ENCODE measurements around the gene EXOC4.

Gene EXOC4

GRCh38 chr7:134031835-134032617, 779.1 kb downstream of the EXOC4 start:
- Histone ChIP-seq H3K36me3 (ENCODE audit: control insufficient read depth in 4 of 4, insufficient read depth in 4 of 4, low read length in 3 of 4) (peaks cover 0 to 7% (median 2%) of the 10 kb centered on the region in 4 experiments), H3K4me1 (ENCODE audit: control extremely low read depth in 1 of 4, control insufficient read depth in 4 of 4, insufficient read depth in 4 of 4, low read length in 3 of 4) (peaks cover 0 to 7% (median 0%) of the 10 kb centered on the region in 4 experiments), H3K9me3 (ENCODE audit: control extremely low read depth in 1 of 5, control insufficient read depth in 4 of 5, insufficient read depth in 2 of 5, low read depth in 1 of 5, low read length in 4 of 5) (no peaks in the 10 kb centered on the region), H3K27me3 (replicated peaks in 2 of 5; ENCODE audit: control insufficient read depth in 4 of 5, insufficient read depth in 5 of 5, low read length in 4 of 5) (no peaks in the 10 kb centered on the region), H3K4me3 (ENCODE audit: control insufficient read depth in 1 of 7, extremely low read depth in 1 of 7, insufficient read depth in 4 of 7, low read depth in 2 of 7, low read length in 6 of 7) (no peak overlapping the region), H3K27ac (ENCODE audit: insufficient read depth in 1 of 2, low read depth in 1 of 2, low read length in 2 of 2, poor library complexity in 1 of 2, severe bottlenecking in 2 of 2) (no peak overlapping the region)
- DNase-seq: peak; percentile 7 to 76 (median 53)
- 74% methylated on average over 2 of the region's 3 CpGs for WGBS (ENCODE audit: insufficient coverage)
- ChIA-PET CTCF (interaction anchor here (1.8 to 2.3 kb wide), 2 partner anchors 11 to 15 kb away, joined by 4 to 6 read pairs; no protein-coding TSS in a partner anchor), POLR2A (no interaction called here)

- Histone ChIP-seq H3K27ac (ENCODE audit: insufficient read depth in 1 of 2, low read depth in 1 of 2, low read length in 2 of 2, poor library complexity in 1 of 2, severe bottlenecking in 2 of 2) (no peak overlapping the region), H3K9me3 (ENCODE audit: control extremely low read depth in 1 of 5, control insufficient read depth in 4 of 5, insufficient read depth in 2 of 5, low read depth in 1 of 5, low read length in 4 of 5) (no peaks in the 10 kb centered on the region), H3K4me3 (ENCODE audit: control insufficient read depth in 1 of 7, extremely low read depth in 1 of 7, insufficient read depth in 4 of 7, low read depth in 2 of 7, low read length in 6 of 7) (no peak overlapping the region), H3K36me3 (ENCODE audit: control insufficient read depth in 4 of 4, insufficient read depth in 4 of 4, low read length in 3 of 4) (peaks cover 0 to 2% (median under 1%) of the 10 kb centered on the region in 4 experiments), H3K27me3 (replicated peaks in 2 of 5; ENCODE audit: control insufficient read depth in 4 of 5, insufficient read depth in 5 of 5, low read length in 4 of 5) (no peaks in the 10 kb centered on the region), H3K4me1 (ENCODE audit: control extremely low read depth in 1 of 4, control insufficient read depth in 4 of 4, insufficient read depth in 4 of 4, low read length in 3 of 4) (peaks cover 0 to 7% (median 0%) of the 10 kb centered on the region in 4 experiments)
- 100% methylated on average over 2 of the region's 3 CpGs for WGBS (ENCODE audit: insufficient coverage)
- no peak for DNase-seq
- POLR2A ChIA-PET: no interaction called here
- CTCF ChIA-PET: no interaction called here
Observed at GRCh38 chr7:134034652-134035051, 781.8 kb downstream of the EXOC4 start.

GRCh38 chr7:134037991-134038390, 785.1 kb downstream of the EXOC4 start:
- peaks cover 0 to 2% (median under 1%) of the 10 kb centered on the region in 4 experiments for H3K36me3 ChIP-seq (ENCODE audit: control insufficient read depth in 4 of 4, insufficient read depth in 4 of 4, low read length in 3 of 4)
- ChIA-PET CTCF (no interaction called here), POLR2A (no interaction called here)
- no peaks in the 10 kb centered on the region for H3K4me1 ChIP-seq (ENCODE audit: control extremely low read depth in 1 of 4, control insufficient read depth in 4 of 4, insufficient read depth in 4 of 4, low read length in 3 of 4)
- no peaks in the 10 kb centered on the region for H3K27me3 ChIP-seq (replicated peaks in 2 of 5; ENCODE audit: control insufficient read depth in 4 of 5, insufficient read depth in 5 of 5, low read length in 4 of 5)
- H3K27ac ChIP-seq (ENCODE audit: insufficient read depth in 1 of 2, low read depth in 1 of 2, low read length in 2 of 2, poor library complexity in 1 of 2, severe bottlenecking in 2 of 2): no peak overlapping the region
- H3K9me3 ChIP-seq (ENCODE audit: control extremely low read depth in 1 of 5, control insufficient read depth in 4 of 5, insufficient read depth in 2 of 5, low read depth in 1 of 5, low read length in 4 of 5): no peaks in the 10 kb centered on the region
- H3K4me3 ChIP-seq (ENCODE audit: control insufficient read depth in 1 of 7, extremely low read depth in 1 of 7, insufficient read depth in 4 of 7, low read depth in 2 of 7, low read length in 6 of 7): no peak overlapping the region
- WGBS (ENCODE audit: insufficient coverage): 100% methylated on average over 2 of the region's 4 CpGs
- DNase-seq: no peak

GRCh38 chr7:134040988-134041387, 788.1 kb downstream of the EXOC4 start:
- Histone ChIP-seq H3K27me3 (replicated peaks in 2 of 5; ENCODE audit: control insufficient read depth in 4 of 5, insufficient read depth in 5 of 5, low read length in 4 of 5) (no peaks in the 10 kb centered on the region), H3K36me3 (ENCODE audit: control insufficient read depth in 4 of 4, insufficient read depth in 4 of 4, low read length in 3 of 4) (peaks cover 0 to 7% (median under 1%) of the 10 kb centered on the region in 4 experiments), H3K4me1 (ENCODE audit: control extremely low read depth in 1 of 4, control insufficient read depth in 4 of 4, insufficient read depth in 4 of 4, low read length in 3 of 4) (no peaks in the 10 kb centered on the region), H3K27ac (ENCODE audit: insufficient read depth in 1 of 2, low read depth in 1 of 2, low read length in 2 of 2, poor library complexity in 1 of 2, severe bottlenecking in 2 of 2) (no peak overlapping the region), H3K4me3 (ENCODE audit: control insufficient read depth in 1 of 7, extremely low read depth in 1 of 7, insufficient read depth in 4 of 7, low read depth in 2 of 7, low read length in 6 of 7) (no peak overlapping the region), H3K9me3 (ENCODE audit: control extremely low read depth in 1 of 5, control insufficient read depth in 4 of 5, insufficient read depth in 2 of 5, low read depth in 1 of 5, low read length in 4 of 5) (no peaks in the 10 kb centered on the region)
- no CpG with 5 or more reads among the region's 2 CpGs for WGBS (ENCODE audit: insufficient coverage)
- no peak for DNase-seq
- CTCF ChIA-PET: no interaction called here
- POLR2A ChIA-PET: no interaction called here

GRCh38 chr7:134041477-134041876, 788.6 kb downstream of the EXOC4 start:
- CTCF ChIA-PET: no interaction called here
- no peak overlapping the region for H3K27ac ChIP-seq (ENCODE audit: insufficient read depth in 1 of 2, low read depth in 1 of 2, low read length in 2 of 2, poor library complexity in 1 of 2, severe bottlenecking in 2 of 2)

GRCh38 chr7:134042307-134042706, 789.4 kb downstream of the EXOC4 start:
- WGBS (ENCODE audit: insufficient coverage): 91% methylated on average over 4 of the region's 4 CpGs
- Histone ChIP-seq H3K4me3 (ENCODE audit: control insufficient read depth in 1 of 7, extremely low read depth in 1 of 7, insufficient read depth in 4 of 7, low read depth in 2 of 7, low read length in 6 of 7) (no peak overlapping the region), H3K9me3 (ENCODE audit: control extremely low read depth in 1 of 5, control insufficient read depth in 4 of 5, insufficient read depth in 2 of 5, low read depth in 1 of 5, low read length in 4 of 5) (peaks cover 0 to 3% (median 0%) of the 10 kb centered on the region in 5 experiments), H3K4me1 (ENCODE audit: control extremely low read depth in 1 of 4, control insufficient read depth in 4 of 4, insufficient read depth in 4 of 4, low read length in 3 of 4) (no peaks in the 10 kb centered on the region), H3K36me3 (ENCODE audit: control insufficient read depth in 4 of 4, insufficient read depth in 4 of 4, low read length in 3 of 4) (peaks cover 0 to 7% (median under 1%) of the 10 kb centered on the region in 4 experiments), H3K27me3 (replicated peaks in 2 of 5; ENCODE audit: control insufficient read depth in 4 of 5, insufficient read depth in 5 of 5, low read length in 4 of 5) (no peaks in the 10 kb centered on the region), H3K27ac (ENCODE audit: insufficient read depth in 1 of 2, low read depth in 1 of 2, low read length in 2 of 2, poor library complexity in 1 of 2, severe bottlenecking in 2 of 2) (no peak overlapping the region)
- DNase-seq: no peak
- CTCF ChIA-PET: no interaction called here
- POLR2A ChIA-PET: no interaction called here

More at GRCh38 chr7:134041477-134041876, 788.6 kb downstream of the EXOC4 start:
- Histone ChIP-seq H3K27me3 (replicated peaks in 2 of 5; ENCODE audit: control insufficient read depth in 4 of 5, insufficient read depth in 5 of 5, low read length in 4 of 5) (no peaks in the 10 kb centered on the region), H3K4me3 (ENCODE audit: control insufficient read depth in 1 of 7, extremely low read depth in 1 of 7, insufficient read depth in 4 of 7, low read depth in 2 of 7, low read length in 6 of 7) (no peak overlapping the region), H3K9me3 (ENCODE audit: control extremely low read depth in 1 of 5, control insufficient read depth in 4 of 5, insufficient read depth in 2 of 5, low read depth in 1 of 5, low read length in 4 of 5) (no peaks in the 10 kb centered on the region), H3K4me1 (ENCODE audit: control extremely low read depth in 1 of 4, control insufficient read depth in 4 of 4, insufficient read depth in 4 of 4, low read length in 3 of 4) (no peaks in the 10 kb centered on the region), H3K36me3 (ENCODE audit: control insufficient read depth in 4 of 4, insufficient read depth in 4 of 4, low read length in 3 of 4) (peaks cover 0 to 7% (median under 1%) of the 10 kb centered on the region in 4 experiments)
- DNase-seq: no peak
- POLR2A ChIA-PET: no interaction called here

GRCh38 chr7:134044682-134045081, 791.8 kb downstream of the EXOC4 start:
- Histone ChIP-seq H3K27ac (ENCODE audit: insufficient read depth in 1 of 2, low read depth in 1 of 2, low read length in 2 of 2, poor library complexity in 1 of 2, severe bottlenecking in 2 of 2) (no peak overlapping the region), H3K27me3 (replicated peaks in 2 of 5; ENCODE audit: control insufficient read depth in 4 of 5, insufficient read depth in 5 of 5, low read length in 4 of 5) (no peaks in the 10 kb centered on the region), H3K4me3 (ENCODE audit: control insufficient read depth in 1 of 7, extremely low read depth in 1 of 7, insufficient read depth in 4 of 7, low read depth in 2 of 7, low read length in 6 of 7) (no peak overlapping the region), H3K4me1 (ENCODE audit: control extremely low read depth in 1 of 4, control insufficient read depth in 4 of 4, insufficient read depth in 4 of 4, low read length in 3 of 4) (no peaks in the 10 kb centered on the region), H3K9me3 (ENCODE audit: control extremely low read depth in 1 of 5, control insufficient read depth in 4 of 5, insufficient read depth in 2 of 5, low read depth in 1 of 5, low read length in 4 of 5) (peaks cover 0 to 7% (median 0%) of the 10 kb centered on the region in 5 experiments), H3K36me3 (ENCODE audit: control insufficient read depth in 4 of 4, insufficient read depth in 4 of 4, low read length in 3 of 4) (peaks cover 0 to 5% (median 0%) of the 10 kb centered on the region in 4 experiments)
- no peak for DNase-seq
- ChIA-PET CTCF (no interaction called here), POLR2A (no interaction called here)
- 100% methylated on average over 2 of the region's 2 CpGs for WGBS (ENCODE audit: insufficient coverage)
